HG02623 (cell line): ENCODE results near the gene KCNQ5.

Source experiments
- ATAC-seq: cut with Tn5 transposase; IDR thresholded peaks from one replicate; pipeline ENCODE4 v1.9.1; 2021; ENCODE audit warnings: moderate library complexity; ENCODE audit not compliant: unreplicated experiment

Gene KCNQ5

DNA sequence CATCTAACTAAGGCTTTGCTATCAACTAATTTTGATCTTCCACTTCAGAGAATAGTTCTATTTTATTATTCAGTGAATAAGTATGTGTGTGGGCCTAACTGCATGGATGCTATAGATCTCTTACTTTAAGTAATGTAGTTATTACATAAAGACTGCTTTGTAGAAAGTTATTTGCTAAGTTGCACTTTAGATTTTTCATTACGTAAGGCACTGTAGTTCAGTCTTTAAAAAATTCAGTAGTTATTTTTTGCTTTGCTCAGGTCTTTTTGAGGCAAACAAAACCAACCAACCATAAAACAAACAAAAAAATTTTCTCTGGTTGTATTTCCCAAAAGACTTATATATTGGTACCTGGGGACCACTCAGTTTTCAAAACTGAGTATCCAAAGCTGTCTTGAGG is 53.0 kb downstream of the KCNQ5 start:
- ATAC-seq, result no peak

DNA sequence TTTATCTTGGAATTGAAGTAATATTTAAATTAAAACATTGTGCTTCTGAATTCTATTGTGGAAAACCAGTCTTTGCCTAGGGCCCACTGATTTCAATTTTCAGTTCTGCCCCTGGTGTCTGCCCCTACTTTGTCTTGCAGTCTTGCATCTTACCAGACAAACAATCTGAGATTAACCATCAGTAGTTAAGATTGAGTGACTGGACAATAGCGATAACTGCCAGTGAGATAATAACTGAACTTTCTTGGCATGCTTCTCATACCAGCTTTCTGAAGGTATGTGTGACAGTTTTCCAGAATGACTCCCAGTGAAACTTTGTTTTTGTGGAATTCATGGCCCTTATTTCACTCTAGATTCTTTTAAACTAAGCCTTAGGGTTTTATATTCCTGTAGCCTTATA is 53.5 kb downstream of the KCNQ5 start:
- ATAC-seq, result no peak

DNA sequence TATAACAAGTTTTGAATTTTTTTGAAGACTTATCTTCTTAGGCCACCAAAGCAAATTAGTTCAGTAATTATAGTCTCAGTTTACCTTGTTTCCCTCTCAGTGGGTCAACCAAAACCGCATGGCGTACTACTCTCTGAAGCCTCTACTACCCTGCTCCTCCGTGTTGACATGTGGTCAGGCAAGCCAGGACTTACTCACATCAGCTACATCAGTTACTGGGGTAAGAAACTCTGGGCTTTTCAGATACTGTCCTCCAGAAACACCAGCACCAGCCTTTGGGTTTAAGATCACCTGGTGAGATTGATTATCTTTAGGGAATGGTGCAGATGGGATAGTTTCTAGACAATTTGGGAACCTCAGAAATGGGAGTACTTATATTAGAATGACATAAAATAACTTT is 55.1 kb downstream of the KCNQ5 start:
- no peak for ATAC-seq

DNA sequence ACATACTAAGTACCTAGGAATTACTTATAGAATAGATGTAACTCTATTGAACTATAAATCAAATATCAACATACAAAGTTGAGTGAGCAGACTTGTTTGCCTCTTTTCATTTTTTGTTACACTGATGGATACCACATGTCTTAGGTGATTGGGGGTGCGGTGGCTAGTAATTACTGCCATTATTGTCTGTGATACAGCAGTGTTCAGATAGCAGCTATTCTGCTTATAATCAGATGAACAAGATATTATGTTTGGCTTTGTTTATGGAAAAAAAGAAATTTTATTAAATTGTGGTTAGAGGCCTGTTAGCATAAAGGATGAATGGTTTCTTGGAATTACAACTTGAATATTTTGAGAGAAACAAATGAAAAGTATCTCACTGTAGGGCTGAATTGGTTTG is 55.9 kb downstream of the KCNQ5 start:
- ATAC-seq, result no peak

DNA sequence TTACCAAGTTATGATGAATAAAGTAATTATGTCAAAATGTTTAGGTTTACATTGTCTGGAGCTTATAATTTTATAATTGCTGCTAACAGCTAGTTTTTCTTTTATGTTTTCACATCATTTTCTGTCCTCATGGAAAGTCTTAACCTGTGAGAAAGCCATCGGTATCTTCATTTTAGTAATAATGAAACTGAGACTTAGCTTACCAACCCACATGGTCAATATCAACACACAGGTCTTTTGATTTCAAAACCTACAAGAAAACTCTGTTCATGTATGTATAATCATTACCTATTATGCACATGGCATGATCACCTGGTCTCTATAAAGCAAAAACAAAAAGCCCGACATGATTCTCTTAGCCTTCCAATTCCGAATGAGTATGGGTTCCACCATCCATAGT is 61.9 kb downstream of the KCNQ5 start:
- peak; percentile 92 for ATAC-seq

DNA sequence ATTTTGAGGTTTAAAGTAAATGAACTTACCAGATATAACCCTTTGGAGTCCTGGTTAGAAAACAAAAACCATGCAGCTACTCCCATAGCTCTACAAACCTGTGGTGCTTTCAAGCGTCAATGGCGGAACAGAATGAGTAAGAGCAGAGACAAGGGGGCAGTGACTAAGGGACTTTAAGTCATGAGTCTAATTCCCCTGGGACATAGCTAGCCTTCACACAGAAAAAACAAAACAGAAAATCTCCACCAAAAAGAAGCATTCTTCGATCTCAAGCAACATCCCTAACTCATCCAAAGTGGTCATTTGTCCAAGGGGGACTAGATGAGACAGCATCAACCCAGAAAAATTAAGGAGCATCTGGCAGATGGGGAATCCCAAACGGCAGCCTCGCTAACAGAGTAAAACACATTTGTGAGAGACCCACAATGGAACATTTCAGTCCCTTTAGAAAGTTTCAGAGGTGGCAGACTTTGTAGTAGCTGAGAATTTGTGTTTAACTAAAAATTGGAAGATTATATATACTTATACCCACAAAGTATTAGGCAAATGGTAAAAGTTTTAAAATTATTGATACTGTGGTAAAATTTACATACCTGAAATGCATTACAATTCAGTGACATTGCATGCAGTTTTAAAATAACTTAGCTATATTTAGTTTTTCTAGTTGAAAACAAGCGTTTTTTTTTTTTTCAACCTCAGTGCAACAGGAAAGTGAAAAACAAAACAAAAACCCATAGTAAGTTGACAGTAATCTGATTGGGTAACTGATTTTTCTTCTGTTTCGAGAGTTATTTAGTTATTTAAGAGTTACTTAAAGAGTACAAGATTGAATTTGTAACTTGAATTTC is 67.5 kb downstream of the KCNQ5 start:
- peak; percentile 85 for ATAC-seq

DNA sequence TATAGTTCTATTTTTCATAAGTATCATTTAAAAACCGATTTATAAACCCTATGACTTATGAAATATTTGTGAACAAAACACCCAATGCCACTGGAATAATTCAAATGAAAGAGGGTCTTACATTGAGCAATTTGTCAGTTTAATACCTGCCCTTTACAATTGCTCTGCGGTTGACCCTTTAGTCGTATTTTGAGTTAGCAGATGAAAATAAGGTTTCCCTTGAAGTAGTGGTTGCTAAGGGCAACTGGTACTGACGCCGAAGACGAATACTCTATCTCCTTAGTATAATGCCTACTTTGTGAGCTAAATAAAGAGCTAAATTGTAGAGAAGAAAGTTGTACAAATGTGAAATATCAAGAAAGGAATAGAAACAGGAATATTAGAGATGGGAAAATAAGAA is 69.4 kb downstream of the KCNQ5 start:
- no peak for ATAC-seq

DNA sequence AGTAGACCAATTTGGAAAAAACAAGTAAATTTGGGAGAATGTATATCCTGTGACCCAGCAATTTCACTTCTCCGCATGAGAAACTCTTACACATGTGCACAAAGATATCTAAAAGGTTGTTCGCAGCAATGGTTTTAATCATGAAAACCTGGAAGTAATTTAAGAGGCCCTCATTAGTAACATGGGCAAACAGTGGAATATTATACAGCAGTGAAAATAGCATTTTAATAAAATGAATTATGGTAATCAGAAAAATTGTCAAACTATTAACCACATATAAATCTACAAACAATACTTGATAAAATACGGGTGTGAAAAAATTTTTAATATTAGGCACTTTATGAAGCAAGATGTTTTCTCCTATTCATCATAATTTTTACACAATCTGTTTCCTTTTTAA is 74.2 kb downstream of the KCNQ5 start:
- ATAC-seq, result no peak

DNA sequence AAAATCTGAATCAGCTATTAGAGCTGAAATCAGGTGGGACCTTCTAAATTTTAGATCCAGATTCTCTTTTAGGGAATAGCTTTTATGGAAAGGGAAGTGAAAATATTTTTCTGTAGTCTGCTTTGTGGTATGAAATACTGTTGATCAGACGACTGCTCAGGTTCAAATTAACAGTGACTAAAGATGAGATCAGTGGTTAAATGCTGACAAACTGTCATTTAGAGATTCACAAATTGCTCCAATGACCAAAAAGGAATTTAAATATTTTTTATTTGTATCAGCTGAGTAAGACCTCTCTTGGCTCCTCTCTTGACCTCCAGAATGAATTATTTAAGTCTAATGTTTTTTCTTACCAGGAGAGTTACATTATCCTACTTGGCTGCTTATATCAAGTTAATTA is 77.3 kb downstream of the KCNQ5 start:
- no peak for ATAC-seq

DNA sequence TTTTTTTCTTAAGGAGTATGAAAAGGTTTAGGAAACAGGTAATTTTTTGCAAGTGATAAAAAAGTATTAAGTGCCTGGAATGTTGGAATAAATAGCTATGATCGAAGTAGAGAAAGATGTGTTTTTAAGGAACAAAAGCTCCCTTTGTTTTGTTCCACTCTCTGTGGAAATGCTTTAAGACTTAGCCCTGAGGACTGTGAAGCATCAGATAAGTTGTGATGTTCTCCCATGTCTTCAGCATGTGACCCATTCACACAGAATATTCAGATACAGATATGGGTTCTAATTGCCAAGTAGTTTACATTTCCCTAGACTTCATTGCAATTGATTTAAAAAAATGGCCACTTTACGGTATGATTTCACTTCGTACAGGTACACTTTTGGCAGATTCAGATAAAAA is 80.6 kb downstream of the KCNQ5 start:
- ATAC-seq, result no peak

DNA sequence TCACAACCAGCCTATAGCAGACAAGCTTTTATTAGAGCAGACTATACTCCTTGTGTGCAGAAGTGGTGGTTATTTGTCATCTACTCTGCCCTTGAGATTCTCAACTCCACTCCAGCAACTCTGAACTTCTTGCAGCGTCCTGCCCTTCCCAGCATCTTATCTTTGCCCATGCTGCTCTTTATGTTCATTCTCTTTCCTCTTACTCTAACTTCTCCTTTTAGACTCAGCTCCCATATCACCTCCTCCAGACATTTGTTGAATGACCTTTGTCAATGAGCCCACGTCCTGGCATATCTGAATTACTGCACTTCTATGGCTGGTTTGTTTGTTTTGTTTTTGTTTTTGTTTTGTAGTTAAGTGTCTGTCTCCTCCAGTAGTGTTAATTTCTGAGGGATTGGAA is 81.2 kb downstream of the KCNQ5 start:
- ATAC-seq, result no peak

DNA sequence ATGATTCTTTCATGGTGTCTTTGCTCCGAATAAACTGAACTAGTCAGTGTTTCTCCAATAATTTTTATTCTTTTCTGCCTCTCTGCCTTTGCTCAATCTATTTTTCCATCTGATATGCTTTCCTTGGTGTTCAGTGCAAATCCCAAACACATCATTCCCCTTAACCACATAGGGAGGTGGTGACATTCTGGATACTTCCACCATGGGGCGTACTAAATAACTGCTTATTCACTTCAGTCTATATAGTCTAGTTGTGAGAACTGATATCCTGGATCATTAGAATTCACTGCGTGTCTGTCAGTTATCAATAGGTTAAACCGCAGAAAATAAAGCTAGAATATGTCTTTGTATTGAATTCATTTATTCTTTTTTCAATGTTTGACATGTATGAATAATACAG is 83.1 kb downstream of the KCNQ5 start:
- no peak for ATAC-seq

DNA sequence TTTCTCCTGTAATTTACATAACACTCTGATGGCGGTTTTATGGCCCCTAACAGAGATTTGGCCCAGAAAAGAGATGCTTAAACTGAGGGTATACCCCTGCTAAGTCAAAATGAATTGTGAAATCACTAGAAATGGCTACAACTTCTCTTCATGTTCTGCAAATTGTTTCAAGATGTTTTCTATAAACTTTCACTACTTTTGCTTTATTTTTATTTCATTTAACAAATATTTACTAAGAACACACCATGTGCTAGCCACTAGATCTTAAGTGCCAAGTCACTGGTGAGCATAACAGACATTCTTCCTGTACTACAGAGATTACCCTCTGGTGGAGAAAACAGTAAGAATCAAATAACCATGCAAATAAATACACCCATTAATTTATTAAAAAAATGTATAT is 87.6 kb downstream of the KCNQ5 start:
- no peak for ATAC-seq

DNA sequence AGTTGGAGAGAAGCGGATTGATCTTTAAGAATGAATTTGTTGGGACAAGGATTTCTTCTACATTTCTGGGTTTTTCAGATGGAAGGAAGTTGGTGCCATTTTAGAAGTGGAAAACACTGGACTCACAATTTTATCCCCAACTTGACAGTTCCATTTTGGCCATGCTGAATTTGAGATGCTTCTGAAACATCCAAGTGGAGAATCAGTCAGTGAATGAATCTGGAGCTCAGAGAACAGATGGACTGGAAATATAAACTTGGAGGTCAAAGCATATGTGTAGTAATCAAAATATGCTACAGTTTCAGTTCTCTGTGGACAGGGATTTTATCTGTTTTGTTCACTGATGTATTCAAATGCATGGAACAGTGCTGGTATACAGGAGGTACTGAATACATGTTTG is 89.9 kb downstream of the KCNQ5 start:
- no peak for ATAC-seq

DNA sequence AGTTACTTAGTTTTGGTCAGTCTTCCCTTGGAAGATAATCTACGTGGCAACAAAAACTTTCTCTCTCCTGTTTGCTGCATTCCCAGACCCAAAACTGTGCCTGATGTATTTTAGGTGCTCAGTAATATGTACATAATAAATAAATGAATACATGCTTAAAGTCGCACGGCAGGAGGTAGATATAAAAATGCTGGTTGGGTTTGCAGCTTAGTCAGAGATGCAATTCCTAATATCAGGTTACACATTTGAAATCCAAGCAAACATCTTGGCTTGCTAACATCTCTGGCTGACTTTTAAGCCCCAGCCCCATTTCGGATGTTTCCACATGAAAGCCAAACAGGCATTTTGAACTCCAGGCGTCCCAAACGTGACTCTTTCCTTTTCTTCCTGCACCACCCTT is 91.0 kb downstream of the KCNQ5 start:
- ATAC-seq, result no peak

DNA sequence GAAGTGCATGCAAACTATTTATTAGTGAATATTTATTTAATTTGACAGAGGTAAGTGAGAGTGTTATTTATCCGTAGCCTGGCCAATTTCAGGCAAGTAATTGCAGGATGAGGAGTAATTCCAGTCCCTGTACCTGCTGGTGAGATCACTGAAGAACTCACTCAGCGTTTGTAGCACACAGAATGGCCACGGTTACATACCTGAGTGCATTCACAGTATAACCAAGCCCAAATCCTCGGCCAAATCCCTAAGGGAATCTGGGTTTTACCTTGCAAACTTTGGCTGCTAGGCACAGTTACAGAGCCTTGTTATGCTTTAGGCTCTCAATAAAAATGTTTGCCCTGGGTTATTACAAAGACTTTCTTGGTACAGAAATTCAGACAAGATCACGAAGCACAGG is 93.3 kb downstream of the KCNQ5 start:
- ATAC-seq, result no peak

DNA sequence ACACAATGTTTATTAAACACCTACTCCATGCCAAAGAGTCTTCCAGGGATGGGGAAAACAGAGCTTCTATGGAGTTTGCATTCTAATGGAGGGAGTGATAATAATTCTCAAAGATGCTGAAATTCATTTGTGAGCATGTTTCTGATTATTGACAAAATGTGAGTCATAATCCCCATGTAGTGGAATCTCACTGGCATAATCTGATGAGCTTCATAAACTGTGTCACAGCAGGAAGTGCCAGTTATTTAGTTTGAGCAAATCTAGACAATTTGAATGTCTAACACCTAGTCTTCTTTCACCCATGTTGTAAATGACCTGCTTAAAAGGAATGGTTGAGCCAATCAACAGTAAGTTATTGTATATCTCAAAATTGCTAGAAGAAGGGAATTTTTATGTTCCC is 95.1 kb downstream of the KCNQ5 start:
- ATAC-seq, result no peak

DNA sequence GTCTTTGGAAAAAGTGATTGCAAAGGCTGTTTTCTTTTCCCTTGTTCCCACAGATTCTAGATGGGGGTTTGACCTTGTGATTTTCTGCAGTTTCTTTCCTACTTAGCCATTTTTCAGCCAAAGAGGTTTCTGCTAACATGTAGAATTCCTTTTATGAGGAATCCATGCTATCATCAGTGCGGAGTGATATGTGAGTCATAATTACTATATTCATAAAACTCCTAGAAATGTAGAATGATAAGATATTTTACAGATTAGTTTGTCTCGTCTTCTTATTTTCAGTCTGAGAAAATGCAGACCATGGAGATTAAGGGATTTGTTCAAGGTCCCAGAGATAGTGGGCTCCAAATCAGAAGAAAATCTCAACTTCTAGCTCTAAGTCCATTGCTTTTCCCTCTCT is 98.6 kb downstream of the KCNQ5 start:
- no peak for ATAC-seq

DNA sequence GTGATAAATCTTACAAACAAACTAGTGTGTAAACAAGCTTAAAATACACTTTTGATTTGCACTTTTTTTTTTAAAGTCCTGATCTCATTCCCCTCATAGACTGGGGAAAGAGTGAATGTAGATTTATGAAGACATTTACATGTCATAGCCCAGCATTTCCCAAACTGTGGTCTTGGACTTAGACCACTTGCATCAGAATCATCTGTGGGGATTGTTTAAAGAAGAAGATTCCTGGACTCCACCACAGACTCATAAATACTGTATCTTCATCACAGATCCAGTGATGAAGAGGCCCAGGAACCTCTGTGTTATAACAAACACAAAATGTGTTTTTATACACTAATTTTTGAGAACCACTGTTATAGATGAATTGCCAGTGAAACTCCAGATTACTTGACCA is 99.5 kb downstream of the KCNQ5 start:
- ATAC-seq, result no peak

DNA sequence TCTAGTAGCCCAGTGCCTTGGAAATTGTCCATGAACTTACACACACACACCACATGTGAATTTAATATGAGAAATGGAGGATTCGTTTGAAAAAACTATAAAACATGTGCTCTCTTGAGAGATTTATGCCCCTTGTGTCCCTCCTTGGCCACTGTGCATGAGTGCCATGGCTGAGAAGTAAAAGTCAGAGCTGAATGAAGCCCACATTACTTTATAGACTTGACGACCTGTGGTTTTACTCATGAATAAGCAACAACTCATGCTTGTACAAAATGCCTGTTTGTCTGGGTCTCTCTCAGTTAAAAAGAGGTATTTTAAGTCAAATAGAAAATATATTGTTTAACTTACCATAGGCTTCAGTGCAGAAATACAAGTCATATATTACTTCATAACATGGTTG is 102.7 kb downstream of the KCNQ5 start:
- peak; percentile 88 for ATAC-seq

DNA sequence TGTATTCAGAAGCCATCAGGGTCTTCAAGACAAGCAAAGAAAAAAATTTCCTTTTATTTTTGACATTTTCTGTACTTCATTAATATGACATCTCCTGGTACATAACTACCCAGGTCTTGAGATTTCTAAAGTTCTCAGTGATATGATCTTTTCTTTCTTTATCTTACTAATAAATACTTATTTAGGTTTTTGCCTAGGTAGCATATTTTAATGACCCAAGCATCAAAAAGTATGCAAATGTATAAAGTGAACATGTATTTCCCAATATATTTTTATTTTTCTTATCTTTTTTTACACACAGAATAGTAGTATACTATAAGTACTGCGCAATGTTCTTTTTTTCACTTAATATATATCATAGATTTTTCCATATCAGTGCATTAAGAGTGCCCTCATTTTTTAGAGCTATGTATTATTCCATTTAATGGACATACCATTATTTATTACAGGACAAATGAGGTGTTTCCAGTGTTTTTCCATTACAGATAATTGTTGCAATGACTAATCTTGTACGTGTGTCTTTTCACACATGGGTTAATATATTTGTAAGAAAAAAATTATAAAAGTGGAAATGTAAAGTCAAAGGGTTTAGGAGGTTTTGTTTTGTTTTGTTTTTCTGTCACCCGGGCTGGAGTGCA is 107.0 kb downstream of the KCNQ5 start:
- ATAC-seq, result no peak

DNA sequence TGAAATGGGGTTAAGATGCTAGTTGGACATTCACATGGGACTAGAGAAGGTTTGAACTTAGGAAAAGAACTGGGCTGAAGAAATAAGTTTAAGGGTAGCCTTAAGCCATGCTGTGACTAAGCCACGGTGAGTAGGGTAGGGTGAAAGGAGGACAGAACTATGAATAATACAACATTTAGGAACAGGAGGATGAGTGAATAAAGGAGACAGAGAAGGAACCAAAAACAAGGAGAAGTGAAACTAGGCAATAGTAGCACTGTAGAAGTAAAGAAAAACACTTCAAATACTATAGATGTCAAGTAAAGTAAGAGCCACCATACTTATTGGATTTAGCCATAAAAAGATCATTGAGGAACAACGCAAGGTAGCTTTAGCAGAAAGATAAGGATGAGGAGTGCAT is 111.2 kb downstream of the KCNQ5 start:
- no peak for ATAC-seq

DNA sequence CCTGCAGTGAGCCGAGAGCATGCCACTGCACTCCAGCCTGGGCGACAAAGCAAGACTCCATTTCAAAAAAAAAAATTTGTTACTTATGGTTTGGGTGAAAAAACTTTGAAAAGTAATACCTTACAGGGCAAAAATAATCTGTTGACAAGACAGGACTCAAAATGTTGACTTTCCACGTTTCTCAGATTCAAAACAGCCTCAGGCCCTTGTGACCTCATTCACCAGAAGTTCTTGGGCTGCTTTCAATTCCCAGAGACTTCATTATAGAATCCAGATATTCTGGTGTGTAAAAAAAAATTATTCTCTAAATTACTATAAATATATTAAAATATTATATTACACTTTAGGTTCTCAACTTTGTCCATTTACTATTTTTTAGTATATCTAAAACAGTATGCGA is 116.2 kb downstream of the KCNQ5 start:
- no peak for ATAC-seq
